Kidney (tissue), 14 donors: ENCODE data around the gene DUSP6. TPM values are rescaled to one million over a fixed set of nuclear protein-coding genes. Genes with fewer than 3 reads are reported as not detected.

ENCODE experiments used
- DNase-seq, 5 donors: peaks; one replicate each; pipeline ENCODE4 v3.0.0-alpha.2; 2013 to 2020
- FAIRE-seq: peaks from 2 replicates; lab custom pipeline; 2012; peaks lifted over from hg19 to GRCh38; lab: Jason Lieb, UNC
- H3K27ac ChIP-seq, 2 donors: one replicate each; pipeline ENCODE4 v1.7.0; 2013; ENCODE audit warnings: low read depth in 2 of 2, low read length in 2 of 2, inconsistent platforms in 1 of 2
- H3K27me3 ChIP-seq: one replicate; pipeline ENCODE4 v1.7.1; 2013; ENCODE audit warnings: low read length, inconsistent platforms; ENCODE audit not compliant: control insufficient read depth, insufficient read depth
- H3K36me3 ChIP-seq, 3 donors: one replicate each; pipeline versions ENCODE4 v1.7.0 to v1.7.1; 2013; ENCODE audit warnings: low read length in 3 of 3, control low read depth in 1 of 3, inconsistent platforms in 1 of 3; ENCODE audit not compliant: insufficient read depth in 3 of 3, control insufficient read depth in 2 of 3
- H3K4me1 ChIP-seq, 3 donors: one replicate each; pipeline versions ENCODE4 v1.7.0 to v1.7.1; 2013; ENCODE audit warnings: low read length in 3 of 3, inconsistent platforms in 1 of 3, low read depth in 1 of 3; ENCODE audit not compliant: control insufficient read depth in 2 of 3, insufficient read depth in 2 of 3
- H3K4me3 ChIP-seq, 3 donors: one replicate each; pipeline versions ENCODE4 v1.7.0 to v1.8.1; 2013; ENCODE audit warnings: low read length in 3 of 3, control low read depth in 1 of 3, inconsistent platforms in 1 of 3
- H3K9ac ChIP-seq, 3 donors: one replicate each; pipeline versions ENCODE4 v1.7.0 to v1.7.1; 2013; ENCODE audit warnings: low read length in 3 of 3, control low read depth in 1 of 3, inconsistent platforms in 1 of 3
- H3K9me3 ChIP-seq, 3 donors: one replicate each; pipeline versions ENCODE4 v1.7.0 to v1.7.1; 2013; ENCODE audit warnings: low read length in 3 of 3, control low read depth in 1 of 3, inconsistent platforms in 1 of 3; ENCODE audit not compliant: control insufficient read depth in 2 of 3, insufficient read depth in 1 of 3
- CTCF ChIP-seq: IDR thresholded peaks from 3 replicates; pipeline ENCODE4 v1.5.1; 2012; ENCODE audit warnings: mild to moderate bottlenecking, moderate library complexity, borderline replicate concordance; ENCODE audit not compliant: insufficient read depth; ENCODE audit errors: extremely low read depth
- intact Hi-C: fragments of 100-400 bp; cut with DNase I; formaldehyde crosslinking; loops from one replicate; pipeline ENCODE4 v1.11.1; 2022
- polyA plus RNA-seq: library from polyadenylated mRNA; stranded (reverse); fragments of 350-450 nt; fragmentation: Illumina TruSeq; extraction: RNeasy Lipid Tissue Mini Kit (QIAGEN cat#74804); gene quantifications from one replicate; pipeline ENCODE4 v1.2.3, GENCODE V29; 2014; ENCODE audit warnings: low read depth, low replicate concordance; ENCODE audit not compliant: insufficient read depth
- total RNA-seq: library from RNA; stranded (reverse); fragmentation: NEBNext Ultra II Directional; extraction: Animal tissue kit (Norgen Biotek cat#: 25700); gene quantifications from one replicate; pipeline ENCODE4 v1.2.1, GENCODE V29; 2021
- donor health status: control.
- donor health status: control.
- donor health status: control.
- donor health status: control.
- donor health status: control.
- donor health status: DM: yes; HTN: yes; CAD: no.
- donor health status: Normal renal cell carcinoma (clear cell type).

Gene DUSP6
- total and polyA plus RNA-seq, 2 donors from 2014 or later, result 35.3 to 91.8 TPM

GRCh38 chr12:89305373-89305772 lies 46.9 kb downstream of the DUSP6 start:
- Histone ChIP-seq H3K9me3 (no peaks in the 10 kb centered on the region), H3K4me1 (no peaks in the 10 kb centered on the region), H3K4me3 (no peak overlapping the region), H3K9ac (no peak overlapping the region), H3K36me3 (no peaks in the 10 kb centered on the region), H3K27ac (no peak overlapping the region), H3K27me3 (no peaks in the 10 kb centered on the region)
- FAIRE-seq (no peak), DNase-seq (no peak)
- TF ChIP-seq CTCF, result no peak
- intact Hi-C loops, result no loop called here

- intact Hi-C loops, result no loop called here
- no peaks in the 10 kb centered on the region for H3K27me3 ChIP-seq
- FAIRE-seq (no peak), DNase-seq (no peak)
- H3K9ac ChIP-seq, result no peak overlapping the region
- H3K4me3 ChIP-seq, result no peak overlapping the region
- H3K4me1 ChIP-seq, result no peaks in the 10 kb centered on the region
- H3K27ac ChIP-seq, result no peak overlapping the region
- no peaks in the 10 kb centered on the region for H3K9me3 ChIP-seq
- TF ChIP-seq CTCF, result no peak
- H3K36me3 ChIP-seq, result no peaks in the 10 kb centered on the region
Measured at GRCh38 chr12:89299931-89300330, 52.4 kb downstream of the DUSP6 start.

GRCh38 chr12:89299417-89299816 lies 52.9 kb downstream of the DUSP6 start:
- FAIRE-seq (no peak), DNase-seq (no peak)
- no peak overlapping the region for H3K27ac ChIP-seq
- H3K9ac ChIP-seq, result no peak overlapping the region
- intact Hi-C loops, result no loop called here
- no peaks in the 10 kb centered on the region for H3K4me1 ChIP-seq
- H3K36me3 ChIP-seq, result no peaks in the 10 kb centered on the region
- H3K27me3 ChIP-seq, result no peaks in the 10 kb centered on the region
- no peak for TF ChIP-seq CTCF
- no peaks in the 10 kb centered on the region for H3K9me3 ChIP-seq
- no peak overlapping the region for H3K4me3 ChIP-seq

Other genes with a start within 250 kb of the DUSP6 start
- 14.4 TPM for gene GALNT4, start 172.3 kb upstream of the DUSP6 start, total RNA-seq
- gene GALNT4, start 172.3 kb upstream of the DUSP6 start, polyA plus RNA-seq, result 2.6 TPM
- gene POC1B, start 173.5 kb upstream of the DUSP6 start, total RNA-seq, result 16.7 TPM
- gene POC1B, start 173.5 kb upstream of the DUSP6 start, polyA plus RNA-seq, result 11.7 TPM